HK-2 (cell line): ENCODE measurements around the gene CCDC78.
"Not testable (repeated sequence)": the region's sequence is repeated elsewhere in the genome, so short reads cannot be mapped to it uniquely, and the experiment has no call there.

Experiments used
- DNase-seq: peaks from one replicate; pipeline ENCODE4 v3.0.0-alpha.2; 2018; ENCODE audit not compliant: unreplicated experiment

CCDC78 gene

DNA sequence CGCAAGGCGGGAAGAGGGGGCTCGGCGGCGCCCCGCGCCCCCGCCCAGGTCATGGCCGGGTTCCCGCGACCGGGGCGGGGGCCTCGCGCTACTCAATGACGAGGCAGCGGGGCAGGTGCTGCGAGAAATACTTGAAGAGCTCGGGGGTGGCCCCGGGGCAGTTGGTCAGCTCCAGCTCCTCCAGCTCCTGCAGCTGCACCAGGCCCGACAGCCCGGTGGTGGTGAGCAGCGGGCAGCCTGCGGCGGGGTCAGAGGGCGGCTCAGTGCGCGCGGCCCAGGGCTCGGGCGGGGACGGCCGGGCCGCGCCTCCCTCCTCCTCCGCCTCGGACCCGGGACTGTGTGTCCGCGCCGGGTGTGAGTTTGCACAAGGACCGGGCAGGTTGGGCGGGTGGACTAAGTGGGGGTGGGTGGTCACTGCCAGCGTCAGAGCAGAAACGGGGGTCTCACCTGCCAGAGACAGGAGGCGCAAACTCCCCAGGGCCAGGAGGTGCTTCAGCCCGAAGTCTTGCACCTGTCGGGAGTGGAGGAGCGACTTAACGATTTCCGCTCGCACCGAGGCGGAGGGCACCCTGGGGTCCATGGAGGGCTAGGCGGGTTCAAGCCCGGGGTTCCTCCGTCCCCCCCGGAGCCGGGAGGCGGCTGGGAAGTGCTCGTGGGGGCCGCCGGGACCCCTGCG is 31.9 kb downstream of the CCDC78 start:
- no peak for DNase-seq

- no peak for DNase-seq
These were observed 32.5 kb downstream of the CCDC78 start for GRCh38 chr16:693766-694165.

DNA sequence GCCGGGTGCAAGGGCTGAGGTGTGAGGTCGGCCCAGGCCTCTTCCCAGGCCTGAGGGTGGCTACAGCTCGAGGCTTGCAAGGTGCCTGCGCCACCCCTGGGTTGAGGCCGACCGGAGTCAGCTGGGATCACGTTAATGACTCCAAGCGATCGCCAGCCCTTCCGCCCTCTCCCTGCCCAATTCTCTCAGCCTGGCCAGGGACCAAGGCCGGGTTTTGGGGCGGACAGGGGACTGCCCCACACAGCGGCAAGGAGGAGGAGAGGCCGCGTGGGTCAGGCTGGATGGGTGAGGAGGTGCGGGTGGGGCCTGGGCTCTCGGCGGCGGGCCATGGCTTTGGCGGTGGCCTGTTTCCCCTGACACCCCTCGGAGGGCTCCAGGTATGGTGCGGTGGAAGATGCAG is 32.9 kb downstream of the CCDC78 start:
- no peak for DNase-seq

- no peak for DNase-seq
These were observed 33.7 kb downstream of the CCDC78 start for GRCh38 chr16:692356-693108.

DNA sequence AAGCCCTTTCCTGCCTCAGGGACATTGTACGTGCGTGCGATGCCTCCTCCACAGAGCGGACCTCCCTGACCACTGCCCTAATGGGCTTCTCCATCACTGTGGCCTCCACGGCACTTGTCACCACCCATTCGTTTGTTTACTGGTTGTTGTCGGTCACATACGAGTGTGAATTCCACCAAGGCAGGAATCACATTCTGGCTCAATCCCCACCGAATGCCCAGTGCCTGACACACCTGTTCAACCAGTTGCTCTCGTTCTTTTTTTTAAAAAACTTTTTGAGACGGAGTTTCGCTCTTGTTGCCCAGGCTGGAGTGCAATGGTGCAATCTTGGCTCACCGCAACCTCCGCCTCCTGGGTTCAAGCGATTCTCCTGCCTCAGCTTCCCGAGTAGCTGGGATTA is 35.0 kb downstream of the CCDC78 start:
- not testable (repeated sequence) for DNase-seq

DNA sequence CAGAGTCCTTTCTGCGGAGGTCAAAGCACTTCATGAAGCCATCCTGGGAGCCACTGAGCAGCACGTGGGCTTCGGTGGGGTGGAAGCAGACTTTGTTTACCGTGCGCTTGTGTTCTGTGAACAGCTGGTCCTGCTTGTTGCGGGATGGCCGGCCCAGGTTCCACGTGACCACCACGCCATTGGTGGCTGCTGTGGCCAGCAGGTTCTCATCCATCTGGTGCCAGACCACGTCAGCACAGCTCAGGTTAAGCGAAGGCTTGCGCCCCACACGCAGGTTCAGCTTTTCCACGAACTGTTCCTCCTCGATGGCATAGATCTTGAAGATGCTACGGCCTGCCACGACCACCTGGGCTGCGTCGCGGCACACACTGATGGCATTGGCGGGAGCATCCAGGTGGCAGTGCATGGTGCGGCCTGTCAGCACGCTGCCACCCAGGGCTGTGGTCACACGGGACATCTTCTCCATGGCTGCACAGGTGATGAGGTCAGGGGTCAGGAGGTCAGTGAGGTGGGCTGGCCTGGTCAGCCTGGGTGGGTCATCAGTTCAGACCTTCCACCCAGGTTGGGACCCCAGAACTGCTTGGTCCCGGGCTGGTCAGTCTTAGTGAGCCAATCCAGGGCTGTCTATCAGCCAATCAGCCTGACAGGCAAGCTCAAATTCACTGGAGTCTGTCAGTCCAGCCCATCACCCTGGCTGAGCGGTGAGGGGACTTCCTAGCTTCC is 36.9 kb downstream of the CCDC78 start:
- DNase-seq = no peak

GRCh38 chr16:687499-687898 is 38.7 kb downstream of the CCDC78 start:
- no peak for DNase-seq

DNA sequence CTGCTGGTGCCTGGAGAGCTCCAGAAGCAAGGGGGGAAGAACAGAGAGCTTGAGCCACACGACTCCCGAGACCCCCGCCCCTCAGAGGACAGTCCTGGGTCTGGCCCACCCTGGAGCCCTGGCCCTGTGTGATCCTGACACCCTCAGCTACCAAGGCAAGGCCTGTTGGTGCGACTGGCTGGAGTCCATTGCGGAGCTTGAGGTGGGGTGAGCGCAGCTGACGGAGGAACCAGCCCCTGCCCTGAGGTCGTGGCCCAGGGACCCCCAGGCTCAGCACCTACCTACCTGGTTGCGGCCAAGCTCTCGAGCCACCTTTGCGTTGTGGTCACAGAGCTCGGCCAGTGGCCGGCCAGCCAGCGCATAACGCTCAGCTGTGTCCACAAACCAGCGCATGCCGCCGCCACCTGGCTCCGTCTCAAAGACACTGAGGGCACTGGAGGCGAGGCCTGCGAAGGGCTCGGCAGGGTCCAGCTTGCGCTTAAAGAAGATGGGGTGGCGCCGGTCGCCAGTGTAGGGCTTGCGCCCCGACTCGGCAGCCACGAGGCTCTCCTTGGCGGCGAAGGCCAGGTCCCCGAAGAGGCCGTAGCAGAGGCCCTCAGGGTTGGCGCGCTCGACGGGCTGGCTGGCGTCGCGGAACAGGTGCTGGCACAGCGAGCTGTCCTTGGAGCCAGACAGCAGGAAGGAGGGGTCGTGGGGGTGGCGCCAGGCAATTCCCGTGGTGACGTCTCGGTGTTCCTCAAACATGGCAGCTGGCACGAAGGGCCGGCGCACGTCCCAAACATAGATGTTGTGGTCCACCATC is 39.6 kb downstream of the CCDC78 start:
- DNase-seq = no peak

DNA sequence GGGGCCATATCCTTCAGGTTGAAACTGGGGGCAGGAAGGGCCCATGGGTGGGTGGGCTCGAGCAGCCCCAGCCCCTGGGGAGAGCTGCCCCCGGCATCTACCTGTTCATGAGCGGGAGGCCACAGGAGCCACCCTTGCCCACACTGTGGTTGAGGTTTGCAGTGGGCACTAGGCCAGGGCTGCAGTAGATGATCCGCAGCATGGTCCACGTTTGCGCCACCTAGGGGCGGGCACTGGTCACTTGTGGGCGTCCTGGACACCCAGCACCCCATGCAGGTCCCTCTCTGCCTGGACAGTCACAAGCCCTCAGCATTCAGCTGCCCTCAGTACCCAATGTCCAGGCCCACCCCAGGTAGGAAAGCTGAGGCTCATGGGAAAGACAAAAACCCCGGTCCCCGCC is 40.3 kb downstream of the CCDC78 start:
- DNase-seq = no peak

DNA sequence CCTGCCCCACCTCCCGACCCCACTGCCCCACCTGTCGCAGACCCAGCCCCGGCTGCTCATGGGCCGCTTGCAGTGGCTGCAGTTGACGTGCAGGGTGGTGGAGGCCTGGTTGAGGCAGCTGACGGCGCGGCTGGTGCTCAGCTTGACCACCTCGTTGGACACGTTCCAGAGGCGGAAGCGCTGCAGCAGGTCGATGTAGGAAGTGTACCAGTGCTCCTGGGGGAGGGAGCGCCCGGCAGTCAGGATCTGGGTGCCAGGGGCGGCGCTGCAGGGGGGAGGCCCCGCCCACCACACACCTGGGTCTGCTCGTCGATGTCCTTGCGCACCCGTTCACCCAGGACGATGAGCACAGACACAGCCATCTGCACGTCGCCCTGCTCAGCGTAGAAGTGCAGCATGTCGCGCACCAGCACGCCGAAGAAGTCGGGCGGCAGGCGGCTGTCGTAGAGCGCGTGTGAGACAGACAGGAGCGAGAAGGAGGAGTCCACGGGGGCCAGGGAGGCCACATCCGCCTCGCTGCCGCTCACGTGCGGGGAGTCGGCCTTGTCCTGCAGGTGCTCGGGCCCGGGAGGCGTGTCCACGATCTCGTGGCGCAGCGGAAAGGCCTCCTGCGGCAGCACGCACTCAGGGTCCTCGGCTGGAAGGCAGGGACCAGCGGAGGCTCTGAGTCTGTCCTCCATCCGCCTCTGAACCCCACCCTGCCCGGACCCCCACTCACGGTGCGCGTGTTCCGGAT is 41.1 kb downstream of the CCDC78 start:
- no peak for DNase-seq

GRCh38 chr16:684071-684794 is 42.0 kb downstream of the CCDC78 start, which contains the start of gene JMJD8:
JMJD8 (minus strand) TSS chr16:684334; CDS start chr16:684319, 15 bp downstream.
- peak; percentile 89 for DNase-seq

- no peak for DNase-seq
These were observed 42.7 kb downstream of the CCDC78 start for GRCh38 chr16:683396-684070.

GRCh38 chr16:682493-683395 is 43.5 kb downstream of the CCDC78 start:
- DNase-seq = no peak

GRCh38 chr16:681746-682427 is 44.4 kb downstream of the CCDC78 start:
- DNase-seq = no peak

GRCh38 chr16:680967-681745 is 45.1 kb downstream of the CCDC78 start:
- DNase-seq = peak; percentile 45

GRCh38 chr16:680625-680945 is 45.7 kb downstream of the CCDC78 start:
- no peak for DNase-seq

DNA sequence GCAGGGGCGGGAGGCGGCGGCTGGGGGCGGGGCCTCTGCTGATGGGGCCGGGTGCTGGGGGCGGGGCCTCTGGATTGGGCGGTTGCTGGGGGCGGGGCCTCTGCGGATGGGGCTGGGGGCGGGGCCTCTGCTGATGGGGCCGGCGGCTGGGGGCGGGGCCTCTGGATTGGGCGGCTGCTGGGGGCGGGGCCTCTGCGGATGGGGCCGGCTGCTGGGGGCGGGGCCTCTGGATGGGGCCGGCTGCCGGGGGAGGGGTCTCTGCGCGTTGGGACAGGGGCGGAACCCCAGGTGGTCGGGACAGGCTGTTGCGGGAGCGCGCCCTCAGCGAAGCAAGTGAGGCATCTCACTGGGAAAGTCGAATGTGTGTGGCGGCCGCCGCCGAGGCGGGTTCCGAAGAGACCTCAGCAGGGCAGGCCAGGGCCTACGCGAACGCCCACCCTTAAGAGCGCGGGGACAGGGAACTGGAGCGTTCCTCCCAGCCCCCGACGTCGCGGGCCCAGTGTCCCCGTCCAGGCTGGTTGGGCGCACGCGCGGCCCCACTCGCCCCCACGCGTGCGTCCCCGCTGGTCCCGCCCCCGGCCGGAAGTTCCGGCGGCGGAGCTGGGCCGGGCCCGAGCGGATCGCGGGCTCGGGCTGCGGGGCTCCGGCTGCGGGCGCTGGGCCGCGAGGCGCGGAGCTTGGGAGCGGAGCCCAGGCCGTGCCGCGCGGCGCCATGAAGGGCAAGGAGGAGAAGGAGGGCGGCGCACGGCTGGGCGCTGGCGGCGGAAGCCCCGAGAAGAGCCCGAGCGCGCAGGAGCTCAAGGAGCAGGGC is 46.2 kb downstream of the CCDC78 start, which contains the start of gene STUB1:
Gene STUB1, plus strand, starts transcription at position 597 of the 811 bp plus-strand sequence. Its CDS starts 116 bp downstream, at position 713.
- peak; percentile 92 for DNase-seq
